Globus pallidus (tissue), 1 donor: ENCODE measurements around the gene ZBTB46.

ENCODE experiments used
- DNase-seq: peaks from one replicate; pipeline ENCODE4 v3.0.0-alpha.2; 2015; ENCODE audit warnings: low spot score

The ZBTB46 gene

DNA sequence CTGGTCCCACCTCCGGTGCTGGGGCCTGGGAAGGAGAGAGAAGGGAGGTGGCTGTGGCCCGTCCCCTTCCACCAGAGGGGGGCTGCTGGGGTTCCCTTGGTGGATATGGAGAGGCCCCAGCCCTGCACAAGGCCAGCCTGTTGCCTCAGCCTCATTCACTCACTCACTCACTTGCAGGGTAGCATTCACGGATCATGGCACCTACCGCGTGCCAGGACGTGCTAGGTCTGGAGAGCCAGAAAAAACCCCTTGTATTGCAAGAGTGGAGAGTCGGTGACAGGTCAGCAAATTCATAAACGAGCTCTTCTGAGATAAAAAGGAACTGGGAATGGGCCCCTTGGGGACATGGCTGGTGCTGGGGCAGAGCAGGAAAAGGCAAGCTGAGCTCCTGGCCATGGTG lies 6.4 kb upstream of the ZBTB46 start:
- DNase-seq = no peak

GRCh38 chr20:63836458-63837344 lies 5.6 kb upstream of the ZBTB46 start:
- DNase-seq = no peak

DNA sequence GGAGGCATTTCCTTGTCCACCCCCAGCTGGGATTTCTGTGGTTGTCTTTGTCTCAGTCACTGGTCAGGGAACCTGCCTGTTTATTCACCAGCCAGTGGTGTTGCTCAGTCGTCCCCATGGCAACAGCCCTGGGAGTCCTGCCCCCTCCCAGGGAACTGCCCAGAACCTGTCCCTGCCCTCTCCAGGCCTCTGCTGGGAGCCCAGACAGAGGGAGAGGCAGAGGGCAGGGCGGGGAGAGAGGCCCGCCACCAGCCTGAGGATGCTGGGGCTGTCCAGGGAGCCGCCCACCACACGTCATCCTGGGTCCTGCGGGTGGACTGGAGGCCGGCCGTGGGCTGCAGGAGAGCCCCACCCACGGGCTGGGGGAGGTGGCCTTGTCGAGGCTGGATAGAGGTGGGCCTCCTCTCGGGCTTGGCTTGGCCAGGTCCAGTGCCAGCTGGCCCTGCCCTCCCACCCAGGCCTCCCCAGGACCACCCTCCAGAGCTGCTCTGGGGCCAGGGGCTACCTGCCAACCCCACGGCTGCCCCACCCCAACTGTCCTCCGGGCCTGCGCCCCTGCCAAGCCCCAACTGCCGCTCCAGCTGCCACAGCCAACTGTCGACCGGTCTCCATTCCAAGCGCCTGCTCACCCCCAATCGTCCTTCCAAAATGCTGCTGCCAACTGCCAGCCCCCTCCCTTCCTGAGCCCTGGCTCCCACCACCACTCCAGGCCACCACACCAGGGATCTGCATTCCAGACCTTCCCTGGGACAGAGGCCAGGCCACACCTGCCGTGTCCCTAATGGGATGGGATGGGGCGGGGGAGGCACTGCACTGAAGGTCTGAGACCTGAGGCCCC lies 4.2 kb upstream of the ZBTB46 start:
- peak; percentile 34 for DNase-seq

DNA sequence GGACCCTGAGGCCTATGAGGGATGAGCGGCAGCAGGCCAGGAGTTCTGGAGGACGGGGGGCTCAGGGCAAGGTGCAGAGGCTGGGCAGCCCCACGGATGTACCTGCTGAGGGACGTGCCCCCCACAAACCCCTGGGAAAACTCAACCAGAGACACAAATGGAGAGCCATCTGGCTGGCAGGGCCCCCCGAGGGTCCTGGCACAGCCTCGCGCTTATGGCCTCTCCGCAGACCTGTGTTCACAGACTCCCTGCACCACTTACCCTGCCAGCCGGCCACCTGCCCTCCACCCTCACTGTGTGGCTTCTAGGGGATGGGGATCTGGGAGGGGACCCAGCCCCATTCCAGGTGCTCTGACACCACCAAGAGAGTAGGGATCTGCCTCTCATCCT lies 3.4 kb upstream of the ZBTB46 start:
- no peak for DNase-seq

- DNase-seq = no peak
Measured at GRCh38 chr20:63833776-63834490, 2.9 kb upstream of the ZBTB46 start.

DNA sequence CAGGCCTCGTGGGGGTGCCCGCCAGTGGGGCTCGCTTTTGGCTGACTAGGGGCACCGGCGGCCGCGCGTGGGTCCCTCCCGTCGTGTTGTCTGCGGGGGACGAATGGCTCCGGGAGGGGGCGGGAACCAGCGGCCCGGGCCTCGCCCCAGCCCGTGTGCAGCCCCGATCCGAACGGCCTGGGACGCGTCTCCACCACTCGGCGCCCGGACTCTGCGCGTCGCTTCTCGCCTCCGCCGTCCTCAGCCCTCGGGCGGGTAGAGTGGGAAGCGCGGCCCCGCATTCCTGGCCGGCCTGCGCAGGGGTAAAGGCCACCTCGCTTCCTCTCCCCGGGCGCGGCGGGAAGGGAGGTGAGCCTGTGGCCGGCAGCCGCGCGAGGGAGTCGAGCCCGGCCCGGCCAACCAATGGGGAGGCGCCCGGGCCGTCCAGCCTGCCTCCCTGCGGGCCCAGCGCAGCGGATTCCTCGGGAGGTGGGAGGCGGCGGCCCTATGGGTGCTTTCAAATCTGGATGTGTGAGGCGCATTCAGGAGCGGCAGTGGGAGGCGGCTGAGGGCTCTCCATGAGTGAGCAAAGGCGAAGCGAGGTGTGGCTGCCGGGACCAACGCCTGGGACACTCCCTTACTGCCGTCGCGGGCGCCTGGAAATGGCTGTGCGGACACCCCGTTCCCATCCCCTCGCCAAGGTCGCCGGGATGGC lies 1.1 kb upstream of the ZBTB46 start:
- no peak for DNase-seq

- no peak for DNase-seq
Measured at GRCh38 chr20:63831646-63831992, 555 bp upstream of the ZBTB46 start.

DNA sequence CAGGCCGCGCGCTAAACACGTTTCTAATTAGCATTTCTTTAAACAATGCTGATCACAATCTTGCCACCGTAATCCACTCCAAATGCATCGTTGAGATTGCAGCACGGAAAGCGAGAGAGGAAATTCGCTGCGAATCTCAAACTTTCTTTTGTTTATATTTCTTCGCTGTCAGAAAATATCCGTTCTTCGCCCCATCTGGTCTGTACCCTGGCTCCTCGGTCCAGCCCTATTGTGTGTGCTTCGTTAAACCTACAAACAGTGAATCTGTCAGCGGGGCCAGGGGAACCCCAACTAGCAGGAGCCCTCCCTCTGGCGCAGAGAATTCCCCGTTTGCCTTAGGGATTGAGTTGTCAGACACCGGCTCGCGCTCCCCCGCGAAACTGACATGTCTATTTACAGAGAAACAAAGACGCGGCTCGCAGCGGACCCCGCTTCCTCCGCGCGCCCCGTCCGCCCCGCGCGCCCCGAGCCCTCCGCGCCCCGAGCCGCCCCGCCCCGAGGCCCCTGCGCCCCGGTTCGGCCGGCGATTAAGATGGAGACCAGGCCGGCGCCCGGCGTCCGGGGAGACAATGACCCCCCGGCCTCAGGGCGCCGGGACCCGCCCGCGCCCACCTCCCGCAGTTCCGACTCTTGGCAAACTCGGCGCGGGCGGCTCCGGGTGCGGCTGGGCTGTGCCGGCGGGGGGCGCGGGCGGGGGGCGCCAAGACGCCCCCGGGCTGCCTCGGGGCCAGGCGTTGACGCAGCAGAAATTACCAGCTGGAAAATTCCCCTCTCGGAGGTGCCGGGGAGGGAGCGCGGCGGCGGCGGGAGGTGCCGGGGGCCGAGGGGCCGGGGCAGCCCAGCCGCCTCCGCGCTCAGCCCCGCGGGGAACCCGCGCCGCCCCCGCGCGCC lies 874 bp downstream of the ZBTB46 start:
- no peak for DNase-seq

DNA sequence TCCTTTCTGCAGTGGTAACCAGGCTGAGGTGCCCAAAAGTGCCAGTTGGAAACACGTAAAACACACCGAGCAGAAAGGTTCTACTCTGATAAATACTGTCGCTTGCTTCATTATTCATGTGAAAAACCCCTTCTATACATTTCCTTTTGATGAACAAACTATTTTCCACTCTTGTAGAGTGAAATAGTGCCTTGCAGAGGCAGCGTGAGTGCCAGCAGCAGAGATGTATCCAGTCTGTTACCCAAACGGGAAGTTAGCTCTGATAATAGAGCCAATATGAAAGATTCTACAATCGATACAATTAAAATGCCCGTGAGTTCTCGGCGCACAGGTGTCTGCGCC lies 1.5 kb downstream of the ZBTB46 start:
- no peak for DNase-seq

DNA sequence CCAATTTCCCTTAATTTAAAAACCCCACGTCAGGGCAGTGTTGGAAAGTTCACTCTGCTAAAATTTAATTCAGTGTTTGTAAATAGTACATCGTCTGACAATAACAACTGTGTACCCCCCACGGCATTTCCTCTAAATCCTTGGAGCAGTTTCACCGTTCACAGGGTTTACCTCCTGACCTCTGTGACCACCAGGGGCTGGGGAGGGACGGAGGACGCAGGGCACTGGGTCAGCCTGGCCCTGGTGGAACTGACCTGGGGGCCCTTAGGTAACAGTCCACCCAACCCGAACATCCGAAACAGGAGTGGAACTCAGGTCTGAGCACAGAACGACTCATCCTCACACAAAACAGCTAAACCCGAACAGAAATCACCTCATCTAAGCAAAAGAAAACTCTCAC lies 2.1 kb downstream of the ZBTB46 start:
- DNase-seq = no peak

GRCh38 chr20:63828545-63828944 lies 2.5 kb downstream of the ZBTB46 start:
- DNase-seq = no peak

- DNase-seq = no peak
Measured at GRCh38 chr20:63828124-63828523, 2.9 kb downstream of the ZBTB46 start.

DNA sequence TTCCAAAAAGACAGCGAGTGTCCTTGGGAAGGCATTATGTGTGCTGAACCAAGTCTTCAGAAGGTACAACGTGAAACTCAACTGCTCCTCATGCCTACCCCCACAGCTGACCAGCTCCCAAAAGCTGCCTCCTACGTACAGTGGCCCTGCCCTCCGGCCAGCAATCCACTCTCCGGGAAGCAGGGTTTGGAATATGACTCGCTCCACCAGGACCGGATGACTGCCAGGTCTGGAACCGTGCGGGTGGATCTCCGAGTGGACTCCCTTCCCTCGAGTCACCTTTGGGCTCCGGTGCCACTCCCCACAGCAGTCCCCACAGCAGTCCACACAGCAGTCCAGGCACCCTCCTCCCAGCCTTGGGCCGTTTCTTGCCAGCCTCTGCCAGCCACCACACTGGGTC lies 4.3 kb downstream of the ZBTB46 start:
- DNase-seq = no peak

GRCh38 chr20:63825331-63826118 lies 5.5 kb downstream of the ZBTB46 start:
- no peak for DNase-seq

GRCh38 chr20:63823691-63824311 lies 7.3 kb downstream of the ZBTB46 start:
- no peak for DNase-seq

GRCh38 chr20:63822276-63822696 lies 8.8 kb downstream of the ZBTB46 start:
- peak; percentile 30 for DNase-seq

DNA sequence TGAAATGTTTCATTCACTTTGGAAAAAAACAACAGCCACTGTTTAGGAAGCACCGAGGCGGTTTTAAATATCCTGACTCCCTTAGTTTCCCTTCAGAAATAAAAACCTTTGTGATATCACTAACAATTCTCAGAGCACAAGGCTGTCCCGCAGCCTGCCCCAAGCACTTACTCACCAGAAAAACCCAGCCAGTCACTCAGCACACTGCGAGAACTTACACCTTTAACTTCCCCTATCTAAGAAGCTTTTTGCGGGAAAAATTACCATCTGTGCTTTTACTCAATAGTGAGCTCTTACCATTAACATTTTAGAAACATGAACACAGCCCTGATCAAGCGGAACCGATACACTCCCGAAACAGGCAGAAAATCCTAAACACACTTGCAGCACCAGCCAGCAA lies 9.3 kb downstream of the ZBTB46 start:
- no peak for DNase-seq

GRCh38 chr20:63819224-63819921 lies 11.7 kb downstream of the ZBTB46 start:
- DNase-seq = no peak

- DNase-seq = no peak
Measured at GRCh38 chr20:63815615-63816253, 15.3 kb downstream of the ZBTB46 start.
